ENCODE results near the gene FSD1L. TPM values are rescaled to one million over a fixed set of nuclear protein-coding genes. Genes with fewer than 3 reads are reported as not detected.

The FSD1L gene
- total RNA-seq, 1 experiment from 2014 or later = 5.5 TPM

DNA sequence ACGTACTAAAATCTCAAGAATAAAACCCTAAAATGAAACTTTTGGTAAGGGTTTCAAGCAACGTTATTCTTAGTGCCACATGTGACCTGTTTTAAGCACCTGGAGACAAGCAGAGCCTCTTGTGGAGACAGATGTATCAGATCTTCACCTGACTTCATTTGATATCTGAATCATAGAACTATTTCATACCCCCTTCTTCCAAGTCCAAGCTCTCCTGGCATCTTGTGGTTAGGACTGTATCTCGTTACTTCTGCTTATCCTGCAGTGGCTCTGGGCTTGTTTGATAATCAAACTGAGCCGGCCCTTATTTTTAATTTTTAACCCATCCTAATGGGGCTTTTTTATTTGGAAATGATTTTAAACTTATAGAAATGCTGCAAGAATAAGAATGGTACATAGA, 11.1 kb upstream of the FSD1L start:
- no peak overlapping the region for H3K9ac ChIP-seq (ENCODE audit: extremely low read depth, insufficient read length, low read length)
- H4K5ac ChIP-seq (ENCODE audit: insufficient read length, low read depth, low read length) = no peak overlapping the region
- H2AFZ ChIP-seq (ENCODE audit: low read length) = no peak overlapping the region
- no peaks in the 10 kb centered on the region for H3K4me1 ChIP-seq (ENCODE audit: insufficient read depth, low read length)
- peaks cover 0 to 5% of the 10 kb centered on the region in 2 experiments; a peak in 4 of 5 replicates for H3K9me3 Mint-ChIP-seq
- no peaks in the 10 kb centered on the region for H4K20me1 ChIP-seq (ENCODE audit: control insufficient read depth, insufficient read depth, insufficient read length)
- H2BK15ac ChIP-seq (ENCODE audit: low read depth, low read length) = no peak overlapping the region
- H3K27ac Mint-ChIP-seq = no peak overlapping the region
- H2BK120ac ChIP-seq (ENCODE audit: low read depth, low read length, poor library complexity, severe bottlenecking) = no peak overlapping the region
- peaks cover 12% of the 10 kb centered on the region in 2 experiments for H3K4me1 Mint-ChIP-seq
- no peak for DNase-seq
- WGBS (ENCODE audit: extremely low coverage, insufficient read length, low lambda C conversion rate) = no CpG with 5 or more reads among the region's 4 CpGs
- H3K4me2 ChIP-seq (ENCODE audit: insufficient read depth, insufficient read length, low read length) = no peak overlapping the region
- no peak overlapping the region for H2AK5ac ChIP-seq (ENCODE audit: insufficient read length, low read length)
- no peak overlapping the region for H3K14ac ChIP-seq (ENCODE audit: insufficient read depth, low read length)
- no peak overlapping the region for H4K8ac ChIP-seq (replicated peaks; ENCODE audit: insufficient read length, low read depth, low read length)
- H3K36me3 Mint-ChIP-seq (ENCODE audit: insufficient read depth in 1 of 3, low read depth in 3 of 3) = peaks cover 0 to 9% (median 3%) of the 10 kb centered on the region in 3 experiments; a peak in 2 of 7 replicates
- no peak overlapping the region for H3K18ac ChIP-seq (ENCODE audit: insufficient read length, low read depth, low read length)
- no peak overlapping the region for H2BK5ac ChIP-seq (ENCODE audit: insufficient read length, low read length)
- H3K4ac ChIP-seq (ENCODE audit: low read depth, low read length) = no peak overlapping the region
- no peaks in the 10 kb centered on the region for H3K79me1 ChIP-seq (ENCODE audit: insufficient read depth, low read depth, low read length, poor library complexity, severe bottlenecking)
- no peaks in the 10 kb centered on the region for H3K27me3 ChIP-seq (ENCODE audit: insufficient read depth, low read length)
- no peak overlapping the region for H2BK12ac ChIP-seq (ENCODE audit: insufficient read length, low read depth, low read length)
- H3K4me3 Mint-ChIP-seq = no peak overlapping the region
- no peak overlapping the region for H3K27ac ChIP-seq (ENCODE audit: insufficient read length, low read depth, low read length)
- no peak overlapping the region for H2BK20ac ChIP-seq (ENCODE audit: low read depth, low read length, poor library complexity, severe bottlenecking)
- no peaks in the 10 kb centered on the region for H3K27me3 Mint-ChIP-seq (ENCODE audit: low read depth)
- H3K23me2 ChIP-seq (ENCODE audit: insufficient read length, low read depth, low read length, poor library complexity, severe bottlenecking) = no peaks in the 10 kb centered on the region
- TF ChIP-seq, protein P1, sequence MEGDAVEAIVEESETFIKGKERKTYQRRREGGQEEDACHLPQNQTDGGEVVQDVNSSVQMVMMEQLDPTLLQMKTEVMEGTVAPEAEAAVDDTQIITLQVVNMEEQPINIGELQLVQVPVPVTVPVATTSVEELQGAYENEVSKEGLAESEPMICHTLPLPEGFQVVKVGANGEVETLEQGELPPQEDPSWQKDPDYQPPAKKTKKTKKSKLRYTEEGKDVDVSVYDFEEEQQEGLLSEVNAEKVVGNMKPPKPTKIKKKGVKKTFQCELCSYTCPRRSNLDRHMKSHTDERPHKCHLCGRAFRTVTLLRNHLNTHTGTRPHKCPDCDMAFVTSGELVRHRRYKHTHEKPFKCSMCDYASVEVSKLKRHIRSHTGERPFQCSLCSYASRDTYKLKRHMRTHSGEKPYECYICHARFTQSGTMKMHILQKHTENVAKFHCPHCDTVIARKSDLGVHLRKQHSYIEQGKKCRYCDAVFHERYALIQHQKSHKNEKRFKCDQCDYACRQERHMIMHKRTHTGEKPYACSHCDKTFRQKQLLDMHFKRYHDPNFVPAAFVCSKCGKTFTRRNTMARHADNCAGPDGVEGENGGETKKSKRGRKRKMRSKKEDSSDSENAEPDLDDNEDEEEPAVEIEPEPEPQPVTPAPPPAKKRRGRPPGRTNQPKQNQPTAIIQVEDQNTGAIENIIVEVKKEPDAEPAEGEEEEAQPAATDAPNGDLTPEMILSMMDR (conservative IDR thresholded peaks at IDR 0.05) = no peak
- H3K23ac ChIP-seq (ENCODE audit: insufficient read length, low read depth, low read length) = no peak overlapping the region
- H3K56ac ChIP-seq (ENCODE audit: insufficient read length, low read depth, low read length) = no peak overlapping the region
- H3T11ph ChIP-seq (ENCODE audit: low read length) = no peak overlapping the region
- H3K9me3 ChIP-seq (ENCODE audit: control insufficient read depth, low read depth, low read length) = no peaks in the 10 kb centered on the region
- no peak overlapping the region for H4K91ac ChIP-seq (ENCODE audit: insufficient read length, low read depth, low read length)
- no peaks in the 10 kb centered on the region for H3K79me2 ChIP-seq (ENCODE audit: insufficient read depth, low read length)

Data from H9 (cell line).